T47D (cell line): Measurements from ENCODE around the gene FAM25G.
"Not testable (repeated sequence)": the region's sequence is repeated elsewhere in the genome, so short reads cannot be mapped to it uniquely, and the experiment has no call there.

Experiments used
- DNase-seq, 2 experiments: peaks; one replicate each; pipeline versions ENCODE4 v3.0.0 to v3.0.0-alpha.2; 2011 to 2012; ENCODE audit warnings: low read depth in 1 of 2, low spot score in 1 of 2
- JUND ChIP-seq: IDR thresholded peaks from 2 replicates; pipeline ENCODE4 v1.6.1; 2012; ENCODE audit warnings: low read depth
- in situ Hi-C: cut with HindIII; loops from 2 replicates; pipeline ENCODE4 v1.10.0; 2016; ENCODE audit warnings: low sequenced_read_pairs, low pct_unique_long_range_greater_than_20kb

Gene FAM25G

DNA sequence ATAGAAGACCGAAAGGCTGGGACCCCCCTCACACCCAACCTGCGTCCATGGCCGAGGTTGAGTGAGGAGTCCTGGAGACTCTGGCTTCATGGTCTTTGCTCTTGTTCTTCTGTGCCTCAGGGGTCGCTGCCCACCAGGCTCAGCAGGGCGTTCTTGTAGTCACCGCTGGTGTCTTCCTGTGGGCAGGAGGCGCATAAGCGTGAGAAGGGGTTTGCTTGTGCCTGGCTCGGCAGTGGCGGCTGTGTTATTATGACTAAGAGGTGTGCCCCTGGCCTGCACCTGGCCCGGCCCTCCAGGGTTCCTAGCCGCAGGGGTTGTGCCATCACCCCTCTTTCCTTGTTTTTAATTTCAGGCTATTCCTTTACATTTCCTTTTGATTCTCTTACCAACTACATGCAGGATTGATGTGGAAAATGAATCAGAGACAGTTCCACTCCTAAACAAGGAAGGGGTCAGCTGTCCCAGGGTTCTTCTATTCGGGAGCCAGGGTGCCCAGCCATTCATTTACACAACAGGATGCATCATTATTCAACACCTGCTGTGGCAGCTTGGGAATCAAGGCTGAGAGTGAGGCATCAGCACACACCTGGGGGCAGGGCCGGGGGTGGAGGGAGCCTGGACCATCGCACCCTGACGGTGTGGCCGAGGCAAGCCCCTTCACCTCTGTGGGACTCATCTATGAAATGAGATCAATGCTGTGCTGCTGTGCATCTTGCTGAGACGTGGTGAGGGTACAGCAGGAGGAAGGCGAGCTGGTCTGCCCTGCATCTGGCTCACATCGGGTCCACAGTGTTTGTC is 22.6 kb downstream of the FAM25G start:
- in situ Hi-C loops, DNase-seq: not testable (repeated sequence)

DNA sequence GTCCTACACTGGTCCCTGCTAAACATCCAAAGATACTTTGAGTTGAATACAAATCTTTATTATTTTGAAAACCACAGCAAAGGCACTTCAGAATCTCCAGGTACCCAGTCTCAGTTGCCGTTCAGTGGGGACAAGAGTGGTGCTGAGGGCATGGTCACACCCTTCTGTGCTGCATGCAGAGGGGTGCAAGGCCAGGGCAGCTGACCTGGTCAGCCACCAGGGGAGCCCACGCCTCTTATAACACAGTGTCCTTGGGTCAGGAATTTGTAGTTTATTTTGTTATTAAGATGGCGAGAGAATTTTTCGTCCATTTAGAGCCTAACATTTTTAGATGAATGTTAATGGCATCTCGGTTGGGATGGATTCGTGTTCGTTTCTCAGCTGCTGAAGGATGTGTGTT is 23.5 kb downstream of the FAM25G start:
- DNase-seq, in situ Hi-C loops: not testable (repeated sequence)

DNA sequence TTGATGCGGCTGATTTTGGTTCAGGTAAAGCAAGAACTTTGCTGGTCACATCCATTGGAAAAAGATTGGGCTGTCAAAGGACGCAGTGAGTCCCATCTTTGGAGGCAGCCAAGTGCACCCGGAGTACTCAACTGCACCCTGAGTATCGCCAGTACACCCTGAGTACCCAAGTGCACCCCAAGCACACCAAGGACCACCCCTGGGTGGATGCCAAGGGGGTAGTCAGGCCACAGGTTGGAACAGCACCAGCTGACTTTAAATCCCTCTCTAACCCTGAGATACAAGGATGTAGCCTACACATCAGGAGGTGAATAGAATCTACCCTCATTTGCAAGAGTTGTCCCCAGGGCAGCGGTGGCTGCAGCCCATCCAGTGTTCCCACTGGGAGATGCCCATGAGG is 24.0 kb downstream of the FAM25G start:
- DNase-seq, in situ Hi-C loops: not testable (repeated sequence)

DNA sequence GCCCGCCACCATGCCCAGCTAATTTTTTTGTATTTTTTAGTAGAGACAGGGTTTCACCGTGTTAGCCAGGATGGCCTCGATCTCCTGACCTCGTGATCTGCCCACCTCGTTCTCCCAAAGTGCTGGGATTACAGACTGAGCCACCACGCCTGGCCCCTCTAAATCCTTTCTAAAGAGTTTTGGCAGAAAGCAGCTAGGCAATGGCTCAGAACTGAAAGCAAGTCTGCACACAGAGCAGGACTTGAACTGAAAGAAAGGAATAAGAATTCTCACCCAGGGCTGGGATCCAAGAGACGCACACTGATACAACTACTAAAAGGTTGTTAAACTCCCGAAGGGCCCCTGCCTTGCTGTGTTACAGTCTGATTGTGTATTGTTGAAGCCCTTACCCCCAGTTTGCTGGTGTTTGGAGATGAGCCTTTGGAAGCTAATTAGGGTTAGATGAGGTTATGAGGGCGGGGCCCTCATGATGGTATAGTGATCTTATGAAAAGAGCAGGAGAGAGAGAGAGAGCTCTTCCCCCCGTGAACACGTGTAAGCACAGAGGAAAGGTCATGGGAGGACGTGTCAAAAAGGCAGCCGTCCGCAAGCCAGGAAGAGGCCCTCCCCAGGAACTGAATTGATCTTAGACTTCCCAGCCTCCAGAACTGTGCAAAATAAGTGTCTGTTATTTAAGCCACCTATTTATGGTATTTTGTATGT is 26.1 kb downstream of the FAM25G start:
- DNase-seq, in situ Hi-C loops: not testable (repeated sequence)

DNA sequence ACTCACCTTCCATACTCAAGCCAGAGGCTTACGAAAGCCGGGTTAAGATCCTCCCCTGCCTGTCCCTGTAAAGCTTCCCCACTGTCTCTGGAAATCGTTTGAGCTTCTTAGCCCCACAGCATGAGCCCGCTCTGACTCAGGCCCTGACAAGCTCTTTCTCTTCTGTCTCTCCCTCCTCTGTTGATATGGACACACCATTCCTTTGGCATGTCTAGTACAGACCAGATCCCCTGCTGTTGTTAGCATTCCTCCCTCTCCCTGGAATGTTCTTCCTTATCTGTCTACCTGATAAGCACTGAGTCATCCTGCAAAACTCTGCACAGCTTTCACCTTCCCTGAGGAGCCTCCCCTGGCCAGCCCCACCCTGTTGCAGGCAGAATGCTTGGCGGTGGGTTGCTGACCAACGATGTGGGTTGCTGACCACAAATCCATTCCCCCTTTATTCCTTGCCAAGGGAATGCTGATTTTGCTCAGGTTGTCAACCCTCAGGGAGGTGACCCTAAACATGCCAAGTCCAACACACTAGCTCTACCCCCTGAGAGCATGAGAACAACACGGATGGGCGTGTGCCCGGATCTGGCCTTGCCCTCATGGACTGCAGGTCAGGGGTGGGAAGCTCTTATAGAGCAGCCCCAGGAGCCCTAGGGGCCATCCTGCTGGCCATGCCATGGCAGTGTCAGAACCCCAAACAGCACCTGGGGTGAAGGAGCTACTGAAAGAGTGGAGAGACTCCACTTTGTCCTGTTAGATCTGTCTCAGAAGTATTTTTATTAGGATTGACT is 28.7 kb downstream of the FAM25G start:
- DNase-seq, in situ Hi-C loops: not testable (repeated sequence)

DNA sequence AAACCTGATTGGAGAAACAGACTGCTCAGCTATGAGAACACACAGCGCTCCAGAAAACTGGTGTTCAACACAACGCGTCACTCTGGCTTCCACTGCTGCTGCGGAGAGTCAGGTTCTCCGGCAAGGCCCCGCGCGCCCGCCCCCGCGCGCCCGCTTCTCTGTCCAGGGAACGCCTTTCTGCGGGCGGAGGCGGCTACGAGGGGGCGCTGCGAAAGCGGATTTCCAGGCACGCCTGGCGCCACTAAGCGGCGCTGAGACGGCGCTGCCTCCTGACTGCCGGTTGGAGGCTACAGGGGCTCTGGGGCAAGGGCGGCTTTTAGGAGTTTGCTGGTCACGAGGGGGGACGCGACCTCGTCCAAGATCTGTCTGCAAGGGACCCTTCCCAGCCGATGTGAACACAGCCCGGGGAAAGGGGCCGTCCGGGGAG is 30.2 kb downstream of the FAM25G start:
- in situ Hi-C loops = not testable (repeated sequence)
- DNase-seq = peak in 1 of 2 experiments; percentile 82

DNA sequence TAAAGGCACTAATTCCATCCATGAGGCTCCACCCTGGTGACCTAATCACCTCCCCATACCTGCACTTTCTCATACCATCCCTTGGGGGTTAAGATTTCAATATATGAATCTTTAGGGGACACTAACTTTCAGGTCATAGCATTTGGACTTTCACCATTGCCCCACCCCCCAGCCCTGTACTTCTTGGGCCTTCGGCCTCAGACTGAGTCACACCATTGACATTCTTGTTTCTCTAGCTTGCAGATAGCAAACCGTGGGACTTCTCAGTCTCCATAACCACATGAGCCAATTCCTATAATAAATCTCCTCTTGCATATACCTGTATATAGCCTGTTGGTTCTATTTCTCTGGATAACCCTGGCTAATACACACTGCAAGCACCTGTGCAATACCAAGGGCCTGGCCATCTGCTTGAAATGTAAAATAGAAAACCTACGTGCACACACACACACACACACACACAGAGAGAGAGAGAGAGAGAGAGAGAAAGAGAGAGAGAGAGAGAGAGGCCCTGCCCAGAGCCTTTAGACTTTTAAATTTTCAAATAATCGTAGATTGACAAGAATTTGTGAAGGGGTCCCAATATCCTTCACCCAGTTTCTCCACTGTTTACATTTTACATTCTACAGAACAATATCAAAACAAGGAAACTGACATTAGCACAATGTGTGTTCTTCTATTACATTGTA is 32.9 kb downstream of the FAM25G start:
- no peak for TF ChIP-seq JUND
- DNase-seq = no peak
- in situ Hi-C loops = no loop called here

DNA sequence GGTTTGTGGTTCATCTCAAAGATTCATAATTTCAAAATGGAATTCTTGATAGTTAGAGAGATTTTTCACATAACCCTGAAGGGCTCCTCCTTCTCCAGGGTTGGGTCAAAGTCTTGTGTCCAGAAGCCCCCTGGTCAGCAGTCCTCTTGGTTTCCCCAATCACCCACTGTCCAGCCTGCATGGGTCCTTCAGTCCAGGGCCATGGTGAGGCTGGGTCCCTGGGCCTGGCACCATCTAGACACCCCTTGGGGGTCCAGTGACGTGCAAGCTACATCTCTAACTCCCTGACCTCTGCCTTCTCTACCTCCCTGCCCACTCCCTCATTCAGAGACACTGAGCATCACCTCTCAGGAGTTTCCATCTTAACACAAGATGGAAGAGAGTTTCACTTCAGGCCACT is 33.7 kb downstream of the FAM25G start:
- in situ Hi-C loops = no loop called here
- no peak for DNase-seq
- TF ChIP-seq JUND = no peak

DNA sequence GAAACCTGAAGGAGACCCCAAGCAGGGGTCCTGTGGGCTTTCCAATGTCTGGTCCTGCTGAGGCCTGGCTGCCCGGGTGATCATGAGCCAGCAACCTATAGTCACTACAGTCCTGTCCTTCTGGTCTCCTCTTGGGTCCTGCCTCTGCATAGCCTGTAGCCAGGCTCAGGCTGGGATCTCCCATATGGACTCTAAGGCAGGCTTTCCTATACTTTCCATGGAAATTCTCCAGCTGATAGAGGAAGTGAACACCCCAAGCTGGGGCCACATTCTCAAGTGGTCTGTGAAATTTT is 34.0 kb downstream of the FAM25G start:
- in situ Hi-C loops = no loop called here
- TF ChIP-seq JUND = no peak
- DNase-seq = no peak

DNA sequence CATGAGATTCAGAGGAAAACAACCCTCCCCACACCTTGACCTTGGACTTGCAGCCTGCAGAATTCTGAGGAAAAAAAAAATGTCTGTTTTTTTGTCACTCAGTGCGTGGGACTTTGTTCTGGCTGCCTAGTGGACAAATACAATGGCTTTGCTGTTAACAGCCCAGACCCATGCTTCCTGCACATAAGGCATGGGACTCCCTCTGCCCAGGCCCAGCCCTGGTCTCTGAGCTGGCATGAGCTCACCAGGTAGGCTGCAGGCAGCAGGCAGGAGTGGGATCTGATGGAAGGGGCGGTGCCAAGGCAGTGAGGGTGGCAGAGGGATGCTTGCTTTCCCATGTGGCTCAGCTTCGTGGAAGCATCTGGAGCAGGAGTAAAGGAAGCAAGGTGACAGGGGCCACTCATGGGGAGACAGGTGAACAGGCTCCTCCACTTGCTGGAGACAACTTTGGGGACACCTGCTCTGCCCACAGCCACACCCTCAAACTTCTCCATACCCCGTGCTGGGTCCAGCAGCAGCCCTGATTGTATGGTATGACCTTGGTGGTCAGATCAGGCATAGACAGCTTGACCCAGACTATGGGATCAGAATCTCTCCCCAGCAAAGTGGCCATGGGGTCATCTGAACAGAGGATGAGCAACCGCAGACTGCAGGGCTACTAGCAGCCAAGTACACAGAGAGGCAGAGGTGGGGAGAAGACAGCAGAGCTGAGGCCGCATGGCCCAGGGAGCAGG is 34.5 kb downstream of the FAM25G start:
- in situ Hi-C loops = no loop called here
- no peak for TF ChIP-seq JUND
- no peak for DNase-seq

DNA sequence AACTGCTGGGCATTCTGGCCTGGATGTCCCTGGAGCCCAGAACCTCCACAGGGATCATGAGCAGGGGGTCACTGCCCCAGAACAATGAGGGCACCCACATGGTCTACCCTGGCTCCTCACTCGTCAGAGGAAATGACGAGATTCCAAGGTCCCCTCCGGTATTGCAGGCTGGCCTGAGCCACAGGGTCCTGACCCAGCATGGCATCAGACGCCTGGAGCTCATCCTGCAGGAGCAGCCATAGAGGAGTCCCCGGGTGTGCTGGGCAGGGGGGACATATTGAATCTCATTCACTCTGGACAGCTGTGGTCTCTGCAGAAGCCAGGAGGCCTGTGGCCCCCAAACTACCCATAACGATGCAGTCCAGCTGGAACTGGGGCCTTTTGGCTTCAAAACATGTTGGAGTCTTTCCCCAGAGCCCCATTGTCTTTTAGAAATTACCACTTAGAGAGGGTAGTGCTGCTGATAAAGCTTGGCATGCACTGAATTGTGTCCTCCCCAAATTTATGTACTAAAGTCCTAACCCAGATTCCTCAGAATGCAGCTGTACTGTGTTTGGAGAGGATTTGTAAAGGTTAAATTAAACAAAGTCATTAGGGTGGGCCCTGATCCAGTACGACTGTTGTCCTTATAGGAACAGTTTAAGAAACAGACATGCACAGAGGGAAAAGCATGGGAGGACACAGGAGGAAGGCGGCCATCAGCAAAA is 35.3 kb downstream of the FAM25G start:
- DNase-seq = no peak
- in situ Hi-C loops = no loop called here
- TF ChIP-seq JUND = no peak

DNA sequence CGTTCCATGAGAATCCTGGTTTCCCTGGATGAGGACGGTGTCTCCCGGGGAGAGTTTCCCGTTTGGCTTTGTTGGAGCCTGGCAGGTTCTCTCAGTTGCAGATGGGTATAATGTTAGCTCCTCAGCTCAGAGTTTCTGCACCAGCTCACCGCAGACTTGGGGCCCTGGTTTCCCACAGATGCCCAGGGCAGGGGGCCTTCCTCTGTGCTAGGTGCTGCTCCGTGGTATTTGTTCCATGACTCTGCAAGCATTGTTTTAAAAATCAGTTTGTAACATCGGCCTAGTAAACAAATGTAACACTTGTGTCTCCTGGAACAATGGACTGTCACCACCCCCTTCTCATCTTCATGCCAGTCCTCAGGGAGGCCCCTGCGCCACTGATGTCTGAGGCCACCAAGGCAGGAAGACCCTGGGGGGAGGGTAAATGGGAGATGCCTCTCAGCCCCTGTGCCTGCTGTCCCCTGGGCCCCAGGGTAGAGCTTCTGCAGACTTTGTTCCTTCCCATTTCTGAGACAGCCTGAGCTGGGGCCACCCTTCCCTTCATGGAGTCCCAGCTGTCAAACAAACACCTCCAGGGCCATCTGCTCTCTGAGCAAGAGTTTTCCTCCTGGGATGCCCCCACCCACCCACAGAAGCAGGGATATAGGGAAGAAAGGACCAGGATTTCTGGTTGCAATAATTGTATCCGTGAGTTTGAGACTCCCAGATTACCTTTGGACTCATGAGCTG is 36.0 kb downstream of the FAM25G start:
- DNase-seq, in situ Hi-C loops: not testable (repeated sequence)
